GM15510 (cell line): ENCODE results near the gene C19orf18.

Experiments used
- POLR2A ChIP-seq: IDR thresholded peaks from 3 replicates; pipeline ENCODE4 v1.6.1; 2011; ENCODE audit warnings: borderline replicate concordance; ENCODE audit not compliant: insufficient read length; ENCODE audit errors: extremely low read depth

Gene C19orf18

DNA sequence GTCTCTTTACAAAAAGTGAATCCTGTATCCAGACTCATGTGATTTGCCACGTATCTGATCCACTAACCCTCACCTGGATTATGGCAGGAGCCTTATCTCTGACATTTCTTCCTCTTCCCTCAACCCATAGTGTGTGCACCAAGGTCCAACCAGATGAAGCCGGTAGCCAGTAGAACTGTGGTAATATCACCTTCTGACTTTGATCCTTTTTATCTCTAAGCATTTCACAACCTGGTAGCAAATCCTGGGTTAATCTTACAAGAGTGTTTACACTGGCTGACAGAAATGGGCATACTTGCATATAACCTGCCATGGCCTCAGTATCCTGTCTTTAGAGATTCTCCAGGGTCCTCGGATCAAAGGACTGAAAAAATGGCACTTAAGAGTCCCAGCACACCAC, 59.8 kb downstream of the C19orf18 start:
- no peak for TF ChIP-seq POLR2A
